Nephron progenitor cell (in vitro differentiated cells): ENCODE data around the gene KIF26B.
"Not testable (repeated sequence)": the region's sequence is repeated elsewhere in the genome, so short reads cannot be mapped to it uniquely, and the experiment has no call there.

ENCODE experiments used
- DNase-seq: peaks from one replicate; pipeline ENCODE4 v3.0.0; 2021
- H3K27ac Mint-ChIP-seq: 2 replicates; pipeline ENCODE4 v1.8.0; 2021; ENCODE audit warnings: mild to moderate bottlenecking, moderate library complexity, mixed read lengths
- H3K27me3 Mint-ChIP-seq: 2 replicates; pipeline ENCODE4 v1.8.0; 2021; ENCODE audit warnings: mild to moderate bottlenecking, low read depth, mixed read lengths; ENCODE audit not compliant: poor library complexity
- H3K36me3 Mint-ChIP-seq: 2 replicates; pipeline ENCODE4 v1.8.0; 2021; ENCODE audit warnings: low read depth, mixed read lengths
- H3K4me1 Mint-ChIP-seq: 2 replicates; pipeline ENCODE4 v1.8.0; 2021; ENCODE audit warnings: mixed read lengths
- H3K4me3 Mint-ChIP-seq: 2 replicates; pipeline ENCODE4 v1.8.0; 2021; ENCODE audit warnings: mild to moderate bottlenecking, moderate library complexity, mixed read lengths
- H3K9me3 Mint-ChIP-seq: 2 replicates; pipeline ENCODE4 v1.8.0; 2021; ENCODE audit warnings: mild to moderate bottlenecking, moderate library complexity, mixed read lengths
- TF ChIP-seq, protein P1 (sequence below): fragments of 200-600 bp; sonication (generic); IDR thresholded peaks from 2 replicates; pipeline ENCODE4 v1.5.0; 2021; ENCODE audit warnings: antibody characterized with exemption

Gene KIF26B

DNA sequence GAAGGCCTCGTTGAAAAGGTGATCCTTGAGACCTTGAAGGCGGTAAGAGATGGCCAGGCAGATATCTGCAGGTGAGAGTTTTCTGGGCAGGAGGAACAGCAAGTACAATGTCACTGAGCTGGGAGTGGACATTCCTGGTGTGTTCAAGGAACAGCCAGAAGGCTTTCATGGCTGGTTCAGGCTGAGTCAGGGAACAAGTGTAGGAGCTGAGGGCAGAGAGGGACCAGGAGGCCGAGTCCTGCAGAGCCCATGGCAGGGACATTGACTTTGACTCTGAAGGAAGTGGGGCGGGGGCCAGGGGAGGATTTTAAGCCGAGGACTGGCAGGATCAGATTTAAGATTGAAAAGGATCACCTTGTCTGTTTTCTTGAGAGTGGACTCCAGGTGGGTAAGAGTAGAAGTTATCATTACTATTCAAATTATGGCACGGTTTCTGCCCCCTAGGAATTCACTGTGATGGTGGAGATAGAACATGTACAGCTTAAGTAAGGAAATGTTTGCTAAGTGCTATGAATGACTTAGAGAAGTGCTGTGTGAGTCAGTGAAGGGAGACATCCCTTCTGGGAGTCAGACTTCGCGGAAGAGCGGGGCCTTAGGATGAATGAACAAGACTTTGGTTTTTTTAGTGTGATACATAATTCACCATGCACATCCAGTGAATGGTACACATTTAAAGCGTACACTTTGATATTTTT lies 202.3 kb downstream of the KIF26B start:
- Mint-ChIP-seq H3K4me3 (no peak overlapping the region), H3K9me3 (peaks cover 8% of the 10 kb centered on the region), H3K27me3 (peaks cover 6% of the 10 kb centered on the region), H3K27ac (peak overlapping the region; percentile 52), H3K4me1 (peaks cover 51% of the 10 kb centered on the region), H3K36me3 (peaks cover 28% of the 10 kb centered on the region)
- TF ChIP-seq, protein P1, sequence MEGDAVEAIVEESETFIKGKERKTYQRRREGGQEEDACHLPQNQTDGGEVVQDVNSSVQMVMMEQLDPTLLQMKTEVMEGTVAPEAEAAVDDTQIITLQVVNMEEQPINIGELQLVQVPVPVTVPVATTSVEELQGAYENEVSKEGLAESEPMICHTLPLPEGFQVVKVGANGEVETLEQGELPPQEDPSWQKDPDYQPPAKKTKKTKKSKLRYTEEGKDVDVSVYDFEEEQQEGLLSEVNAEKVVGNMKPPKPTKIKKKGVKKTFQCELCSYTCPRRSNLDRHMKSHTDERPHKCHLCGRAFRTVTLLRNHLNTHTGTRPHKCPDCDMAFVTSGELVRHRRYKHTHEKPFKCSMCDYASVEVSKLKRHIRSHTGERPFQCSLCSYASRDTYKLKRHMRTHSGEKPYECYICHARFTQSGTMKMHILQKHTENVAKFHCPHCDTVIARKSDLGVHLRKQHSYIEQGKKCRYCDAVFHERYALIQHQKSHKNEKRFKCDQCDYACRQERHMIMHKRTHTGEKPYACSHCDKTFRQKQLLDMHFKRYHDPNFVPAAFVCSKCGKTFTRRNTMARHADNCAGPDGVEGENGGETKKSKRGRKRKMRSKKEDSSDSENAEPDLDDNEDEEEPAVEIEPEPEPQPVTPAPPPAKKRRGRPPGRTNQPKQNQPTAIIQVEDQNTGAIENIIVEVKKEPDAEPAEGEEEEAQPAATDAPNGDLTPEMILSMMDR: no peak
- DNase-seq: no peak

DNA sequence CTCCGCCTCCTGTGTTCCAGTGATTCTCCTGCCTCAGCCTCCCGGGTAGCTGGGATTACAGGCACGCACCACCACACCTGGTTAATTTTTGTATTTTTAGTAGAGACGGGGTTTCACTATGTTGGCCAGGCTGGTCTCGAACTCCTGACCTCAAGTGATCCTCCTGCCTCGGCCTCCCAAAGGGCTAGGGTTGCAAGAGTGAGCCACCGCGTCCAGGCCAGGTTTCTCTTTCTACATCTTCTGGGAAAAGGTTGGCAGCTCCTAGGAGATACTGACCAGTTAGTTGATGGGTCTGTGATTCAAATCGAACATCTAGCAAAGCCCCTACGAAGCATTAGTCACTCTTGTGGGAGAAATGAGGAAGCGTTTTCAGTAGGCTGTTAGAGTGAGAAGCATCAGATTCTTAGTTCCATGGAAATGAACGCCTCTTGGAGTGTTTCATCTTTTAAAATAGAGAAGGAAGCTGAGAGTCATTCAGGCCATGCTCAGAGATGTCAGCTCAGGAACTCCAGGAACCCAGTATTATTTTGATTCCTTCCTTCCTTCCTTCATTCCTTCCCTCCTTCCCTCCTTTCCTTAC lies 204.4 kb downstream of the KIF26B start:
- not testable (repeated sequence) for H3K9me3 Mint-ChIP-seq, DNase-seq, H3K4me3 Mint-ChIP-seq, H3K27me3 Mint-ChIP-seq, H3K27ac Mint-ChIP-seq
- Mint-ChIP-seq H3K36me3 (peaks cover 31% of the 10 kb centered on the region), H3K4me1 (peaks cover 58% of the 10 kb centered on the region)

DNA sequence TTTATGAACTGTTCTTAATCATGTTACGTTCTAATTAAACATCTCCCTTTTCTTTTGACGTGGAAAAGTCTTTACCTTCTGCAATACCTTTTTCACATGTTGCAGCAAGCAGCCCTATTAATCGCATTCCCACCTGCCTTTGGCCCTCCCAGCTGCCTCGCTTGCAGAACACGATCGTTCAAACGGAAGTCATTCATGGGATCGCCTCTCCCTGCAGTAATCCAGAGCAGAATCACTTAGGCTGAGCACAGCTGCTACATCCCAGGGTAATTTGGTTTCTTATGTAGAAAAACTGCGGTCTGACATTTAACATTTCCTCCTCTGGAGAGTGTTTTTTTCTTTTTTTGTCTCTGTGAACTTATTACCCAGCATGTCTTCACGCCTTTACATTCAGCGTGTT lies 206.3 kb downstream of the KIF26B start:
- Mint-ChIP-seq H3K9me3 (peaks cover 8% of the 10 kb centered on the region), H3K36me3 (peaks cover 37% of the 10 kb centered on the region), H3K27ac (no peak overlapping the region), H3K4me3 (no peak overlapping the region), H3K4me1 (peaks cover 67% of the 10 kb centered on the region), H3K27me3 (peaks cover 3% of the 10 kb centered on the region)
- DNase-seq: no peak
- TF ChIP-seq, protein P1: no peak

DNA sequence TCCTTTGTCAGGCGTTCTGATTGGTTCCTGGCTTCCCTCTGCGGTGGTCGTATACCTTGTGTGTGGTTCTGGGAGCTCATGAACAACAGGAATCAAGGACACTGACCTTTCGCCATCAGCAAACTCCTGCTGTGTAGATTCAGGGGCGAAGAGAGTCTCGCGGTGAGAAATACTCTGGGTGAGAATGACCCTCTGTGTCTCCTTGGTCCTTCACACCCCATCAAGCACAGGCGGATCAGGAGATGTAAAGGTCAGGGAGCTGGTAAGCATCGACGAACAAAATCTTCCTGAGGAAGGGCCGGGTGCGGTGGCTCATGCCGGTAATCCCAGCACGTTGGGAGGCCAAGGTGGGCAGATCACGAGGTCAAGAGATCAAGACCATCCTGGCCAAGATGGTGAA lies 207.2 kb downstream of the KIF26B start:
- Mint-ChIP-seq H3K27me3 (no peaks in the 10 kb centered on the region), H3K36me3 (peaks cover 37% of the 10 kb centered on the region), H3K27ac (no peak overlapping the region), H3K4me1 (peaks cover 58% of the 10 kb centered on the region), H3K9me3 (peaks cover 8% of the 10 kb centered on the region), H3K4me3 (no peak overlapping the region)
- DNase-seq: no peak
- TF ChIP-seq, protein P1: no peak

DNA sequence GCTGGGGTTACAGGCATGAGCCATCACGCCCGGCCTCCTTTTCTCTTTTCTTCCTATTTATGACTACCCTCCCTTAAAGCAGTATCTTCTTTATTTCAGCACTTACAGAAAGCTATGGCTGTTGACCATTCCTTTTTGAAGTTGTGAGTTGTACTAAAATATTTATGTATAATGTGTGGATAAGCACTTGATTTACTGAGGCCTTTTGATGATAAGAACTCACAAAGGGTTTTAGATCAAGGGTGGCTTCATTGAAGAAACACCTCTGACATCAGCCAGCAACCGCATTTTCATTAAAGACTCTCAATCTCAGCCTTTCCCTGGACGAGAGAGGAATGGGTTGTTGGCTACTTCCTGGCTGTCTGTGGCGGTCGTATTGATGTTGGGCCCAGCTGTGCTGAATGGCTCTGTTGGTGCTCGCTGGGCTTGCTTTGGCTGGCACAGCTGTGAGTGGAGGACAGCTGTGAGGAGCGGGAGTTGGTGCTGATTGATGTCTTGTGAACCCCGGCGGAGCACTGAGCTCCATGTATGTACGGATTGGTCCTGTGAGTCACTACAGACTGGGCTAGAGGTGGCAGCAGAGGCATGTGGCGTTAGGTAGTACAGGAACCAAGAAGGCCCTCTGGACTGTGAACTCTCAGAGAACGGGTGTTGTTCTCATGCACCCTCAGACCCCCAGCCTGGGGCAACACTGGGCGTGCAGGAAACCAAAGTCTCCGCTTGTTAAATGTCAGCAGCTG lies 208.8 kb downstream of the KIF26B start:
- H3K27ac Mint-ChIP-seq: peak overlapping the region; percentile 66
- peaks cover 4% of the 10 kb centered on the region for H3K9me3 Mint-ChIP-seq
- H3K4me3 Mint-ChIP-seq: peak overlapping the region; percentile 60
- TF ChIP-seq, protein P1: no peak
- peaks cover 47% of the 10 kb centered on the region for H3K36me3 Mint-ChIP-seq
- peaks cover 51% of the 10 kb centered on the region for H3K4me1 Mint-ChIP-seq
- DNase-seq: peak; percentile 25
- H3K27me3 Mint-ChIP-seq: peaks cover 6% of the 10 kb centered on the region

DNA sequence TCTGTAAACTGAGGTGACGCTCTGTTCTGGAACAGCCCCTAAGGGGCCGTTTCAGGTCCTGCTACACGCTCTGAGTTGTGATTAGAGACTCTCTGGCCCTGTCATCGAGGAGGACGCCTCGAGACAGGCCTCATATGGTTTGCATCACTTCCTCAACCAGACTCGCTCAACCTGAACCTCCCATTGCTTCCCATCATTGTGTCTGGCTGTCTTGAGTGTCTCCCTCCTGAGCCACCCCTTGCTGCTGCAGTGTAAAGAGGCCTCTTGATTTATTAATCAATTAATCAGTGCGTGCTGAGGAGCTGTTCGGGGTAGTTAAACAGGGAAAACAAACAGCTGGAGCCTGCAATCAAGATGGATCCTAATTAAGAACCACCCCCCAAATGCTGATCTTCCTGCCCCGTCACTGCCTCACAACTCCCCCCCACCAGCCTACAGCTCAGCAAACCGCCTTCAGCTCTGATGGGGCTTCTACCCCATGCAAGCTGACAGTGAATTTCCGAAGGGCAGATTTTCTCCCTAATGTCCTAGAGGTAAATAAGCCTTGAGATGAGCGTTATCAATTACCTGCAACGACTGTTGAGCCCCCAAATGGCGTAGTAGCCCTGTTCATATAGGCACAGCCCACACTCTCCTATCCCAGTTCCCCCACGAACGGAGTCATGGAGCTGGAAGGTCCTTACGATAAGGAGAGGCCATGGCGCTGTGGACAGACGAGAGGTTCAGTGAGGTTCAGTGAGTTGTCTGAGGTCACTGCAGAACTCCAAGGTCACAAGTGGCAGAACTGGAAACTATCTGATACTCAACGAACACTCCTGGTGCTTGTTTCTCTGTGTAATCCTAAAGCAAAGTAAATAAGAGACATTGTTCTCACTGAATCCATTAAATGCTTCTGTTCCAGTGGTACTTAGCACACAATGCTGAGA lies 210.6 kb downstream of the KIF26B start:
- TF ChIP-seq, protein P1: no peak
- Mint-ChIP-seq H3K27ac (peak overlapping the region; percentile 97), H3K36me3 (peaks cover 58% of the 10 kb centered on the region), H3K4me1 (peaks cover 51% of the 10 kb centered on the region), H3K4me3 (peak overlapping the region; percentile 35), H3K9me3 (peaks cover 5% of the 10 kb centered on the region), H3K27me3 (peaks cover 10% of the 10 kb centered on the region)
- DNase-seq: peak; percentile 49
